Fibroblast of lung (primary cell): ENCODE results near the gene CKS2. TPM values are rescaled to one million over a fixed set of nuclear protein-coding genes. Genes with fewer than 3 reads are reported as not detected.

Experiments used
- DNase-seq, 2 donors: peaks; one replicate each; pipeline versions ENCODE4 v3.0.0 to v3.0.0-alpha.2; 2010; ENCODE audit warnings: low read depth in 2 of 2
- H2AFZ ChIP-seq: 2 replicates; pipeline ENCODE4 v1.5.1; 2012; ENCODE audit warnings: low read length, control low read depth, inconsistent platforms
- H3K27ac ChIP-seq: 2 replicates; pipeline ENCODE4 v1.5.1; 2011; ENCODE audit warnings: low read length, control low read depth; ENCODE audit not compliant: insufficient read depth
- H3K27me3 ChIP-seq: 2 replicates; pipeline ENCODE4 v1.5.1; 2011; ENCODE audit warnings: mild to moderate bottlenecking, low read length; ENCODE audit not compliant: control insufficient read depth, insufficient read depth
- H3K36me3 ChIP-seq: 2 replicates; pipeline ENCODE4 v1.5.1; 2011; ENCODE audit warnings: low read length; ENCODE audit not compliant: control insufficient read depth, insufficient read depth
- H3K4me1 ChIP-seq: 2 replicates; pipeline ENCODE4 v1.5.1; 2011; ENCODE audit warnings: low read length; ENCODE audit not compliant: control insufficient read depth, insufficient read depth; ENCODE audit errors: extremely low read depth
- H3K4me2 ChIP-seq: 2 replicates; pipeline ENCODE4 v1.5.1; 2011; ENCODE audit warnings: low read length, control low read depth; ENCODE audit not compliant: insufficient read depth; ENCODE audit errors: extremely low read depth
- H3K4me3 ChIP-seq, 4 experiments: fragments of 200-600 bp in 1 of 4; sonication (generic) in 1 of 4; replicated peaks in 1 of 4; 2 replicates each; pipeline ENCODE4 v1.5.1; 2011 to 2016; ENCODE audit warnings: low read length in 4 of 4, low read depth in 3 of 4, mild to moderate bottlenecking in 3 of 4, control low read depth in 2 of 4, inconsistent platforms in 1 of 4, mixed read lengths in 1 of 4; ENCODE audit not compliant: insufficient read depth in 1 of 4; ENCODE audit errors: control extremely low read depth in 1 of 4
- H3K79me2 ChIP-seq: 2 replicates; pipeline ENCODE4 v1.5.1; 2012; ENCODE audit warnings: mild to moderate bottlenecking, low read length, inconsistent platforms; ENCODE audit not compliant: control insufficient read depth, insufficient read depth
- H3K9ac ChIP-seq: 2 replicates; pipeline ENCODE4 v1.5.1; 2011; ENCODE audit warnings: mild to moderate bottlenecking, low read length, control low read depth; ENCODE audit not compliant: insufficient read depth
- H3K9me3 ChIP-seq: 2 replicates; pipeline ENCODE4 v1.5.1; 2012; ENCODE audit warnings: low read depth, low read length; ENCODE audit not compliant: control insufficient read depth, insufficient read depth
- H4K20me1 ChIP-seq: 2 replicates; pipeline ENCODE4 v1.5.1; 2011; ENCODE audit warnings: low read length; ENCODE audit not compliant: control insufficient read depth, insufficient read depth; ENCODE audit errors: extremely low read depth
- EZH2 ChIP-seq: IDR thresholded peaks from 2 replicates; pipeline ENCODE4 v1.5.1; 2012; ENCODE audit warnings: low read length, control low read depth, mild to moderate bottlenecking; ENCODE audit errors: missing control alignments
- polyA plus RNA-seq, 2 donors: library from polyadenylated mRNA; depleted of rRNA in 1 of 2; stranded (reverse) in 1 of 2; unstranded in 1 of 2; fragments of >200 nt; gene quantifications; 2 replicates each; pipeline ENCODE4 v1.2.1, GENCODE V29; 2011 to 2012; ENCODE audit warnings: missing spikeins in 1 of 2
- total RNA-seq: library from RNA; depleted of rRNA; stranded (reverse); fragments of >200 nt; gene quantifications from 2 replicates; pipeline ENCODE4 v1.2.1, GENCODE V29; 2014
- TF ChIP-seq, protein P1 (sequence below), 2 donors: IDR thresholded peaks in 1 of 2; conservative IDR thresholded peaks in 1 of 2; 1 replicate in 1 of 2; 2 replicates in 1 of 2; pipeline ENCODE4 v1.5.1; 2011 to 2012; ENCODE audit warnings: low read length in 2 of 2, control low read depth in 1 of 2, inconsistent platforms in 1 of 2, low read depth in 1 of 2, mild to moderate bottlenecking in 1 of 2

CKS2 gene
- total and polyA plus RNA-seq, 2 donors (not counting 1 experiment from before 2014, with no cell fraction given): 69.7 to 101 TPM

- H3K9me3 ChIP-seq: no peaks in the 10 kb centered on the region
- DNase-seq: no peak
- H4K20me1 ChIP-seq: no peaks in the 10 kb centered on the region
- peaks cover under 1% of the 10 kb centered on the region for H3K79me2 ChIP-seq
- H3K4me2 ChIP-seq: no peak overlapping the region
- TF ChIP-seq, protein P1, sequence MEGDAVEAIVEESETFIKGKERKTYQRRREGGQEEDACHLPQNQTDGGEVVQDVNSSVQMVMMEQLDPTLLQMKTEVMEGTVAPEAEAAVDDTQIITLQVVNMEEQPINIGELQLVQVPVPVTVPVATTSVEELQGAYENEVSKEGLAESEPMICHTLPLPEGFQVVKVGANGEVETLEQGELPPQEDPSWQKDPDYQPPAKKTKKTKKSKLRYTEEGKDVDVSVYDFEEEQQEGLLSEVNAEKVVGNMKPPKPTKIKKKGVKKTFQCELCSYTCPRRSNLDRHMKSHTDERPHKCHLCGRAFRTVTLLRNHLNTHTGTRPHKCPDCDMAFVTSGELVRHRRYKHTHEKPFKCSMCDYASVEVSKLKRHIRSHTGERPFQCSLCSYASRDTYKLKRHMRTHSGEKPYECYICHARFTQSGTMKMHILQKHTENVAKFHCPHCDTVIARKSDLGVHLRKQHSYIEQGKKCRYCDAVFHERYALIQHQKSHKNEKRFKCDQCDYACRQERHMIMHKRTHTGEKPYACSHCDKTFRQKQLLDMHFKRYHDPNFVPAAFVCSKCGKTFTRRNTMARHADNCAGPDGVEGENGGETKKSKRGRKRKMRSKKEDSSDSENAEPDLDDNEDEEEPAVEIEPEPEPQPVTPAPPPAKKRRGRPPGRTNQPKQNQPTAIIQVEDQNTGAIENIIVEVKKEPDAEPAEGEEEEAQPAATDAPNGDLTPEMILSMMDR (conservative IDR thresholded peaks at IDR 0.05 in 1 of 2, IDR thresholded peaks at IDR 0.05 in 1 of 2; ENCODE audit: low read depth in 1 of 2, low read length in 2 of 2): no peak
- no peak overlapping the region for H3K4me3 ChIP-seq
- H3K27ac ChIP-seq: no peak overlapping the region
- H2AFZ ChIP-seq: no peak overlapping the region
- no peaks in the 10 kb centered on the region for H3K27me3 ChIP-seq
- H3K36me3 ChIP-seq: peaks cover 11% of the 10 kb centered on the region
- H3K4me1 ChIP-seq: no peaks in the 10 kb centered on the region
- H3K9ac ChIP-seq: no peak overlapping the region
These were observed 18.9 kb downstream of the CKS2 start for GRCh38 chr9:89329917-89330316.

DNA sequence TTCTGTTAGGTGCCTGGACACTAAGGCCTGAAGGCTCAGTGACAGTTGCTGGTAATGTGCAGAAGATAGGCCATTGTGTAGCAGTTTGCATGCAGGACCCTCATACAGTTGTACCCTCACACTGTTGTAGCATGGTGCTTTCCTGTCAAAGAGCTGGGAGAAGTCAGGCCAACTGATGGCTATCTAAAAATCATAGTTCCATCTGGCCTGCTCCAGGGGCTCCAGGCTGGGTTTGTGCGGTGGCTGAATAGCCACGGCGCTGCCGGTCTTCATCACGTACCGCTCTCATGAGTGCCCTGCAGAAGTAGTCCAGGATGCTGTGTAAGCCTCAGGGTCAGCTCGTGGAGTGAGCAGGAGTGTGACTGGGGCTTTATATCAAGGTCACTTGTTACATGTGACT, 19.5 kb downstream of the CKS2 start:
- TF ChIP-seq, protein P1 (conservative IDR thresholded peaks at IDR 0.05 in 1 of 2, IDR thresholded peaks at IDR 0.05 in 1 of 2; ENCODE audit: low read depth in 1 of 2, low read length in 2 of 2): no peak
- no peak for TF ChIP-seq EZH2
- Histone ChIP-seq H3K9ac (no peak overlapping the region), H2AFZ (no peak overlapping the region), H3K9me3 (no peaks in the 10 kb centered on the region), H3K4me2 (no peak overlapping the region), H3K36me3 (peaks cover 11% of the 10 kb centered on the region), H3K4me1 (no peaks in the 10 kb centered on the region), H3K4me3 (no peak overlapping the region), H3K27ac (no peak overlapping the region), H4K20me1 (no peaks in the 10 kb centered on the region), H3K27me3 (no peaks in the 10 kb centered on the region), H3K79me2 (no peaks in the 10 kb centered on the region)
- DNase-seq: no peak

DNA sequence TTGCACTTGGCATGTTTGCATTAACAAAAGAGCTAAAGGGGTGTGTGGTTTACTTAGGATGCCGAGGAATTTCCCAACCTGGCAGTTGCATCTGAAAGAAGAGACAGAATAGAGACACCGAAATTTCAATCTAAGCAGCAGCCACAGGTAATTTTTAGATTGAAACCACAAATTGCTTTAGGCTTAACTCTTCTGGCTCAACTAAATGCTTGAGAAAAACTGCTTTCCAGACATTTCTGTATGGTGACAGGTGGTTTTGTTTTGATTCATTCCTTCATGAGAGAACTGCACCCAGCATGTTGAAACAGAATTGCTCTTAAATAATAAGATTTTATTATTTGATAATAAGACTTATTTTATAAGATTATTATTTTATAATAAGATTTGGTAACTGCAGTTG, 28.8 kb downstream of the CKS2 start:
- no peak for TF ChIP-seq EZH2
- H3K36me3 ChIP-seq: peaks cover 3% of the 10 kb centered on the region

More for the DNA sequence above, 28.8 kb downstream of the CKS2 start:
- H3K4me3 ChIP-seq: no peak overlapping the region
- H3K4me2 ChIP-seq: no peak overlapping the region
- H3K4me1 ChIP-seq: no peaks in the 10 kb centered on the region
- no peak overlapping the region for H3K9ac ChIP-seq
- no peak for DNase-seq
- no peaks in the 10 kb centered on the region for H3K79me2 ChIP-seq
- H3K27ac ChIP-seq: no peak overlapping the region
- no peaks in the 10 kb centered on the region for H3K9me3 ChIP-seq
- no peak overlapping the region for H2AFZ ChIP-seq
- H3K27me3 ChIP-seq: no peaks in the 10 kb centered on the region
- no peaks in the 10 kb centered on the region for H4K20me1 ChIP-seq
